IPS-18c (cell line): ENCODE measurements around the gene PHAX.
"Not testable (repeated sequence)": the region's sequence is repeated elsewhere in the genome, so short reads cannot be mapped to it uniquely, and the experiment has no call there.

Experiments used
- H3K4me3 ChIP-seq: 2 replicates; pipeline ENCODE4 v1.7.0; 2013; ENCODE audit warnings: low read depth, mild to moderate bottlenecking, low read length, moderate library complexity; ENCODE audit not compliant: insufficient read depth
- H3K9me3 ChIP-seq: one replicate; pipeline ENCODE4 v1.6.1; 2013; ENCODE audit warnings: mild to moderate bottlenecking, low read length, moderate library complexity; ENCODE audit not compliant: control insufficient read depth, insufficient read depth

Gene PHAX

DNA sequence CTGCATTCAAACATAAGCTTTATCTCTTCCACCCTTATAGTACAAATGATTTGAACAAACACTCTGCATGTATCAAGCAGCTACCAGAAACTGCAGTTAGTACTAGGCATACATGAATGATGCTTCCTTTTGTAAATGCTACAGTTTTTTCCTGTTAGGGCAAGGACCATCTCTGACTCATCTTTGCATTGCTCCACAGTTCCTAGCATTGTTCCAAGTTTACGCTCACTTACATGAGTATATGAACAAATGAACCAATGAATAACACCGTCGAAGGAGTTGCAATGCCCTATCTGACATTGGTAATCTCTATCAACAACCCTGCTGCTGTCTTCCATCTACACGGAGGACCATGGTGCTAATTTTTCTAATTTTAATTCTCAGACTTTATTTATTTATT is 3.6 kb upstream of the PHAX start:
- peaks cover 4% of the 10 kb centered on the region for H3K9me3 ChIP-seq
- H3K4me3 ChIP-seq = no peak overlapping the region

DNA sequence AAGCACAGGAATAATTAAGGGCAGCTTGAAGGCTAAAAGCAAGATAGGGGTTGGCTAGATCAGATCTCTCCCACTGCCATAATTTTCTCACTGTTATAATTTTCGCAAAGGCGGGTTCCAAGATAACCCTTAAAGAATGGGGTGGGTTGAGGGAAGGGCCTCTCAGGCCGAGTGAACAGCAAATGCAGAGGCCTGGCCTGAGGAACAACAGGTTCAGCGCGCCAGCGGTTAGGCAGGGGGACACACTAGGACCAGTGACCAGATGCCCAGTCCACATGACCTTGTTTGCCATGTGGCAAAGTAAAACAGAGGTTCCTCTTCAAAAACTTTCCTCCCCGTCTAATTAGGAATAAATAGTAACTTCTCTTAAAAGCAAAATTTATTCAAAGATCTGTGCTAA is 1.2 kb upstream of the PHAX start:
- Histone ChIP-seq H3K9me3 (peaks cover 4% of the 10 kb centered on the region), H3K4me3 (0 out of 2 replicates have a peak overlapping the region, but pooled peaks have one; percentile 1)

DNA sequence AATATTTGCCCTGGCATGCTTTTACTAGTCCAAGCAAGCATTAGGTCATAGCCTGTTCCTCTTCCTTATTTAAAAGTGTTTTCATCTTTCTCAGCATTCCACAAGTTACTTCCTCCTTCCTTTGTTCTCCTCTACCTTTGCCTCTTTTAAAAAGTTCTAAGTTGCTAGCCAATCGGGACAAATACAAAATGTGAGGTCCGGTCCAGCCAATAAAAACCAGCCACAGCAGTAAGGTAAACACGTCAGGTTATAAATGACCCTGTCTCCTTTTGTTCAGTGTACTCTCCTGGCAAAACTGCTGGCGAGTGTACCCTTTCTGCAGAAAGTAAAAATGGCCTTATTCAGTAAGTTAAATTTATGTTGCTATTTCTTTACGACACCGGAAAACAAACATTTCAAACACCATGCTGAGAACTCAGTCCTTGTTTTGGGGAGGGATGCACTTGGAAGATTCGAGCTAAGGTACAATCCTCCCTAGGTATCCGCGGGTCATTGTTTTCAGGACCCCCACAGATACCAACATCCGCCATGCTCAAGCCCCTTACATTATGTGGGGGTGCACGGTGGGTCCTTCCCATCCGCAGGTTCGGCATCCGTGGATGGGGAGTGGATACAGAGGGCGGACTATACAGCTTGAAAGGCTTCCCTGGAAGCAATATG is 646 bp upstream of the PHAX start:
- H3K4me3 ChIP-seq = peak overlapping the region; percentile 100; the same call in 1 of the 2 replicates
- H3K9me3 ChIP-seq = not testable (repeated sequence)

DNA sequence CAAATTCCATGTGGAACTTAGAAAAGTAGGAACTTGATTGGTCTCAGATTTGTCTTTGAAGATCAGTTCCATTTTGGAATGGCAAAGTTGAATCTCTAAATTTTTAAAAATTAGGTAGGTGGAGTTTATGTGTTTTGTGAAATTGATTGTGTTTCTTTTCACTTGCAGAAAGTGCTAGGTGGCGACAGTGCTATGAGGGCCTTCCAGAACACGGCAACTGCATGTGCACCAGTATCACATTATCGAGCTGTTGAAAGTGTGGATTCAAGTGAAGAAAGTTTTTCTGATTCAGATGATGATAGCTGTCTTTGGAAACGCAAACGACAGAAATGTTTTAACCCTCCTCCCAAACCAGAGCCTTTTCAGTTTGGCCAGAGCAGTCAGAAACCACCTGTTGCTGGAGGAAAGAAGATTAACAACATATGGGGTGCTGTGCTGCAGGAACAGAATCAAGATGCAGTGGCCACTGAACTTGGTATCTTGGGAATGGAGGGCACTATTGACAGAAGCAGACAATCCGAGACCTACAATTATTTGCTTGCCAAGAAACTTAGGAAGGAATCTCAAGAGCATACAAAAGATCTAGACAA is 2.8 kb downstream of the PHAX start:
- Histone ChIP-seq H3K9me3 (peaks cover 4% of the 10 kb centered on the region), H3K4me3 (no peak overlapping the region)

DNA sequence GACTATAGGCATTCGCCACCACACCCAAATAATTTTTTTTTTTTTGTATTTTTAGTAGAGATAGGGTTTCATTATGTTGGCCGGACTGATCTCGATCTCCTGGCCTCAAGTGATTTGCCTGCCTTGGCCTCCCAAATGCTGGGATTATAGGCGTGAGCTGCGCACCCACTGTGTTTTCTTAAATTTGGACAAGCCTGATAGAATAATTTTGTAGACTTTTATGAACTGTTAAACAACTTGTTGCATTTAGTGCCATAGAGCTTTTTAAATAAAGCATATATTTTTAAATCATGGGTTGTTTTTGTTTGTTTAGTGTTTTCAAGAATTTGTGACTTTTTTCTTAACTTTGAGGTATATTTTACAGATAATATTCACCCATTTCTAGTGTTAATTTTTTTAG is 4.8 kb downstream of the PHAX start:
- no peak overlapping the region for H3K4me3 ChIP-seq
- peaks cover 4% of the 10 kb centered on the region for H3K9me3 ChIP-seq

DNA sequence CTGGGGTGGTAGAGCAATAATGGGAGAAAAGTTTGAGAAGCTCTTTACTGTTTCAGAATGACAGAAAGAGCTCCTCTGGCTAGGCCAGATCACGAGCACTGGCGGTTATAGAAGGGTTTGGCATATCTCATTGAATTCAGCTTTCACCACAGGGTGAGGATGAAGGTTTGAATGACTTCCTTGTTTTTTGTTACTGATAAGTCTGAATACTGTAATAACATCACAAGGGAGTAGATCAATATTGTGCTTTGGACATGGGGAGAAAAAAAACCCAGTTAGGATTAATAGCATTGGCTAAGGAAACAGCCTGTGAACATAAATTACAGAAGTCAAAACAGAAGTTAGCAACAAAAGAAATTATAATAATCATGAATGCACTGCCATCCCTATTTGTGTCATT is 9.4 kb downstream of the PHAX start:
- H3K9me3 ChIP-seq = no peaks in the 10 kb centered on the region
- H3K4me3 ChIP-seq = no peak overlapping the region

DNA sequence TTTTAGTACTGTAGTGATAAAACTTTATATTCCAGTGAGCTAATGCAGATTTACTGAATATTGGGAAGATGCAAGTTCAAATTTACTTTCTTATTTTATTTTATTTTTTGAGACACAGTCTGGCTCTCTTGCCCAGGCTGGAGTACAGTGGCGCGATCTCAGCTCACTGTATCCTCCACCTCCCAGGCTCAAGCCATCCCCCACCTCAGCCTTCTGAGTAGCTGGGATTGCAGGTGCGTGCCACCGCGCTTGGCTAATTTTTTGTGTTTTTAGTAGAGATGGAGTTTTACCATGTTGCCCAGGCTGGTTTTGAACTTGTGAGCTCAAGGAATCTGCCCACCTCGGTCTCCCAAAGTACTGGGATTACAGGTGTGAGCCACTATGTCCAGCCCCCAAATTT is 9.9 kb downstream of the PHAX start:
- H3K9me3 ChIP-seq = no peaks in the 10 kb centered on the region
- no peak overlapping the region for H3K4me3 ChIP-seq

DNA sequence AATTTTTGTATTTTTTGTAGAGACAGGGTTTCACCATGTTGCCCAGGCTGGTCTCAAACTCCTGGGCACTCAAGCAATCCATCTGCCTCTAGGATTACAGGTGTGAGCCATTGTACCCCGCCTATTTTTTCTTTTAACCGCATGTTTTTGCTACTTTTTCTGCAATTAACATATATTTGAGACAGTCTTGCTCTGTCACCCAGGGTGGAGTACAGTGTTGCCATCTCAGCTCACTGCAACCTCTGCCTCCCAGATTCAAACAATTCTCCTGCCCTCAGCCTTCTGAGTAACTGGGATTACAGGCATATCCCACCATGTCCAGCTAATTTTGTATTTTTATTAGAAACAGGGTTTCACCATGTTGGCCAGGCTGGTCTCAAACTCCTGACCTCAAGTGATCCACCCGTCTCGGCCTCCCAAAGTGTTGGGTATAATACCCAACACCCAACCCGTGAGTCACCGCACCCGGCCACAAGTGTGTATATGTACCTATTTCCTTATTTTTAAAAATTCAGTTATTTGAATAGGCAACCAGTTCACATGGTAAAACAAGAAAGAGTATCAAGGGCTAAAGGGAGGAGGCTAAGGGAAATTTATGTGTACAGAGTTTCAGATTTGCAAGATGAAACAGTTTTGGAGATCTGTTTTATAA is 13.3 kb downstream of the PHAX start:
- H3K4me3 ChIP-seq = no peak overlapping the region
- H3K9me3 ChIP-seq = no peaks in the 10 kb centered on the region

DNA sequence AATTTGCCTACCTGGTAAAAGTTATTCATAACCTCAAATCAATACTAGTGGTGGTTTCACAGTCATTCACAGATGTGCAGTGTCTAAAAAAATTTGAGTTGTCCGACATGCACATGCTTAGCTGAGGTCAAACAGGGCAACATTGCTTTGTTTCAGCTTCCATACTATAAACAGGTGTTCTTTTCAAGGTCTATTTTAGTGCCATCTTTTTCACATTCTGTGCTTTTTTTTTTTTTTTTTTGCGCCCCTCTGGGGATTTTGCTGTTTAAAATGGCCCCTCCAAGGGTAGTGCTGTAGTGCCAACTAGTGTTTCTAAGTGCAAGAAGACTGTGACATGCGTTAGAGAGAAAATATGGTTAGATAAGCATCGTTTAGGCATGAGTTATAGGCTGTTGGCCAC is 14.5 kb downstream of the PHAX start:
- Histone ChIP-seq H3K4me3 (no peak overlapping the region), H3K9me3 (no peaks in the 10 kb centered on the region)

DNA sequence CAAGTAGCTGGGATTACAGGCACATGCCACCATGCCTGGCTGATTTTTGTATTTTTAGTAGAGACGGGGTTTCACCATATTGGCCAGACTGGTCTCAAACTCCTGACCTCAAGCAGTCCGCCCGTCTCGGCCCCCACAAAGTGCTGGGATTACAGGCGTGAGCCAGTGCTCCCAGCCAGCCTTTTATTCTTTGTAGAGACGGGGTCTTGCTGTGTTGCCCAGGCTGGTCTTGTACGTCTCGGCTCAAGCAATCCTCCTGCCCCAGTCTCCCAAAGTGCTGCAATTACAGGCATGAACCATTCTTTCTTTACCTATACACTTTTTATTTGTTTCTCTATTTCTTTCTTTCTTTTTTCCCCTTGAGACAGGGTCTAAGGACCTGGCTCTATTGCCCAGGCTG is 16.9 kb downstream of the PHAX start:
- H3K9me3 ChIP-seq, H3K4me3 ChIP-seq: not testable (repeated sequence)

DNA sequence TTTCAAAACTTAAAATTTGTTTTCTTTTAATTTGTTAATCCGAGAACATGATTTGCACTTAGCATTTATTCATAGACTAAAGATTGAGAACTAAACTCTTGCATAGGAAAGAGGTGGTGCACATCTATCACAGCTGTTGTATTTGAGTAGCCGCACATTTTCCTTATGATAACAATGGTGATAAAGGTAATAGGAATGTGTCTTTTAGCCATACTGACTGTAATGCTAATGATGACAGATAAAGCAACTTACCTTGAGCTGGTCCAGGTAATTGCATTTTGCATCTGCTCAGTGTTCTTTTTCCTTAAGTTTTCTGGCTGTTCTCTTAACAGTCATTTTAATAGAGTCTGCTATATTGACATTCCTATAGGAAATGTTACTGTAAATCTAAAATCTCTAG is 19.0 kb downstream of the PHAX start:
- Histone ChIP-seq H3K9me3 (no peaks in the 10 kb centered on the region), H3K4me3 (no peak overlapping the region)

DNA sequence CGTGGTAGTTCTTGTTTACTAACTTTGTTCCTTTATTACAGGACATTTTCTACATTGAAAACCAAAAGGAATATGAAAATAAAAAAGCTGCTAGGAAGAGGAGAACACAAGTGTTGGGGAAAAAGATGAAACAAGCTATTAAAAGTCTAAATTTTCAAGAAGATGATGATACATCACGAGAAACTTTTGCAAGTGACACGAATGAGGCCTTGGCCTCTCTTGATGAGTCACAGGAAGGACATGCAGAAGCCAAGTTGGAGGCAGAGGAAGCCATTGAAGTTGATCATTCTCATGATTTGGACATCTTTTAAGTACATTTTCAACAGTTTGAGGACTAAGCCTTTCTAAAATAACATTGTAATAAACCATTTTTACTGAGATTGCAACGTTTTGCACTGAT is 23.8 kb downstream of the PHAX start:
- Histone ChIP-seq H3K9me3 (no peaks in the 10 kb centered on the region), H3K4me3 (no peak overlapping the region)

DNA sequence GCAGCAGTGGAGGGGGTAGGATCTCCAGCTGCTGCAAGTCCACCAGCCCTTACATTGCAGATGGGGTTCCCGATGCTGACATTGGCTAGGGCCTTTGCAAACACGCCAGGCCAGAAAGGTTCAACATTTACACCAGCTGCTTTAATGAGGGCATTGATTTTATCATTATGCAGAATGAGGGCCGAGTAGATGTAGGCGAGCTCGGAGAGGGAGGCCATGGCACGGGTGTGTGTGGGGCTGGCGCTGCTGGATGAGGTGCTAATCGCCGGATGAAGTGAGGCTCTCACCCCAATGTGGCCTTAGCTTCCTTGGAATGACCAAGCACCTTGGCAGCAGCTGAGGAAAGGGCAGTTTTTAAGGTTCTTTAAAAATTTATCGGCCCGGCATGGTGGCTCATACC is 27.4 kb downstream of the PHAX start:
- no peak overlapping the region for H3K4me3 ChIP-seq
- no peaks in the 10 kb centered on the region for H3K9me3 ChIP-seq

DNA sequence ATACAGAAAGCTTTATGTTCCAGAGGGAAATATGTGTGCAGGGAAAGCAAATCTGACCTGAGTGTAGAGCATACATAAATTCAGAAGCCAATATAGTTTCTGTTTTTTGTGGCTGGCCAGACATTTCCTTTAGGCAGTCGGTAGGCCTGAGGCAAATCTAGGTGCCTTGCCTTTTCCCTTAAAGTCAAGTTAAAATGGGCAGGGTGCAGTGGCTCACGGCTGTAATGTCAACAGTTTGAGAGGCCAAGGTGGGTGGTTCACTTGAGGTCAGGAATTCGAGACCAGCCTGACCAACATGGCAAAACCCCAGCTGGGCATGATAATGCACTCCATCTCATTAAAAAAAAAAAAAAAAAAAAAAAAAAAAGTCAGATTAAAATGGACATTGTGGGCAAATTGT is 31.2 kb downstream of the PHAX start:
- H3K4me3 ChIP-seq = no peak overlapping the region
- no peaks in the 10 kb centered on the region for H3K9me3 ChIP-seq

DNA sequence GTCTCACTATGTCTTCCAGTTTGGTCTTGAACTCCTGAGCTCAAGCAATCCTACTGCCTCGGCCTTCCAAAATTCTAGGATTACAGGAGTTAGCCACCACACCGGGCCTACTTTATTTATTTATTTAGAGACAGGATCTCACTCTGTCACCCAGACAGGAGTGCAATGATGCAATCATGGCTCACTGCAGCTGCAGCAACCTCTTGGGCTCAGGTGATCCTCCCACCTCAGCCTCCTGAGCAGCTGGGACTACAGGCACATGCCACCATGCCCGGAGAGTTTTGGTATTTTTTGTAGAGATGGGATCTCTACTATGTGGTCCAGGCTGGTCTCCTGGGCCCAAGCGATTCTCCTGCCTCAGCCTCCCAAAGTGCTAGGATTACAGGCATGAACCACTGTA is 32.8 kb downstream of the PHAX start:
- no peak overlapping the region for H3K4me3 ChIP-seq

DNA sequence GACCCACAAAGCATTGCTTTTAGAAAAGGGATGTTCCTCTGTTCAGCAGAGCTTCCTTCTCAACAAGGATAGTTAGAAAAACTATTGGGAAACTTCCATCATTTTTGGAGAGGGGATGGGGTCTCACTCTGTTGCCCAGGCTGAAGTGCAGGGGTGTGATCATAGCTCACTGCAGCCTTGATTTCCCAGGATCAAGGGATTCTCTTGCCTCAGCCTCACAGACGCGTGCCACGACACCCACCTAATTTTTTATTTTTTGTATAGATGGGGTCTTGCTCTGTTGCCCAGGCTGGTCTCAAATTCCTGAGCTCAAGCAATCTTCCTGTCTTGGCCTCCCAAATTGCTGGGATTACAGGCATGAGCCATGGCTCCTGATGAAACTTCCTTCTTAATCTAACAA is 34.8 kb downstream of the PHAX start:
- H3K4me3 ChIP-seq = no peak overlapping the region
- H3K9me3 ChIP-seq = no peaks in the 10 kb centered on the region

More for the DNA sequence above, 32.8 kb downstream of the PHAX start:
- no peaks in the 10 kb centered on the region for H3K9me3 ChIP-seq

DNA sequence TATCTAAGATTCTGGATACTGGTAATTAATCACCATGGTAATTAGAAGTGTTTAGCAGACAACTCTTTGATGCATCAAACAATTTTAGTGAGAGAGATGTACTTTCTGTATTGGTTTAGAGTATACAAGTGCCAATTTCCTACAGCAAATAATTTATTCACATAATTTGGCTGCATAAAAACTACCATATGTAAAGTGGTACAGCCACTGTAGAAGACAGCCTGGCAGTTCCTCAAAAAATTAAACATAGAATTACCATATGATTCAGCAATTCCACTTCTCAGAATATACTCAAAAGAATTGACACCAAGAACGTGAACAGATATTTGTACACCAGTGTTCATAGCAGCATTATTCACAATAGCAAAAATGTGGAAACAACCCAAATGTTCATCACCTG is 36.2 kb downstream of the PHAX start:
- Histone ChIP-seq H3K9me3 (no peaks in the 10 kb centered on the region), H3K4me3 (no peak overlapping the region)

DNA sequence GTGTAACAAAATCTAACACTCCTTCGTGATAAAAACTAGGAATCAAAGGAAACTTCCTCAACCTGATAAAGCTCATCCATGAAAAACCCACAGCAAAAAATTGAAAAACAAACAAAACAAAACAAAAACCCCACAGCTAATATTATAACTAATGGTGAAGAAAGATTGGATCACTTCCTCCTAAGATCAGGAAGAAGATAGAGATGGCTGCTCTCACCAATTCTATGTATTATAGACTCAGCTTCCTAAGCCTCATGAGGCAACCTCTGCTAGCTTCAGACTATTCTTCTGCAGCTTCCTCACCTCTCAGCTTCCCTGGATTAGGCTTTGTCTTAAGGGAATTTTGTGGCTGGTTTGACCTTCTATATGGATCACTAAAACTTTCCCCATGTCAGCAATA is 40.1 kb downstream of the PHAX start:
- no peak overlapping the region for H3K4me3 ChIP-seq

DNA sequence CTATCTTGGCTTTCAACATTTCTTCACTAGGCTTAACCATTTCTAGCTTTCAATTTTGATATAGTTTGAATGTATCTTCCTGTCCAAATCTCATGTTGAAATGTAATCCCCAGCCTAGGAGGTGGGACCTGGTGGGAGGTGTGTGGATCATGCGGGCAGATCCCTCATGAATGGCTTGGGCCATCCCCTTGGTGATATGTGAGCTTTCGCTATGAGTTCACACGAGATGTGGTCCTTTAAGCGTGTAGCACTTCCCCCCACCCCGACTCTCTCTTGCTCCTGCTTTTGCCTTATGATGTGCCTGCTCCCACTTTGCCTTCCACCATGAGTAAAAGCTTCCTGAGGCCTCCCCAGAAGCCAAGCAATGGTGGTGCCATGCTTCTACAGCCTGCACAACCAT is 40.6 kb downstream of the PHAX start:
- Histone ChIP-seq H3K4me3 (no peak overlapping the region), H3K9me3 (no peaks in the 10 kb centered on the region)

More for the DNA sequence above, 40.1 kb downstream of the PHAX start:
- no peaks in the 10 kb centered on the region for H3K9me3 ChIP-seq
